Keratinocyte (primary cell): Measurements from ENCODE around the gene POFUT2. TPM values are rescaled to one million over a fixed set of nuclear protein-coding genes. Genes with fewer than 3 reads are reported as not detected.

Experiments
- DNase-seq: peaks from one replicate; pipeline ENCODE4 v3.0.0-alpha.2; 2011; ENCODE audit warnings: low read depth, missing footprints, low spot score
- FAIRE-seq: peaks from 2 replicates; lab custom pipeline; 2011; peaks lifted over from hg19 to GRCh38; lab: Jason Lieb, UNC
- H2AFZ ChIP-seq: 2 replicates; pipeline ENCODE4 v1.6.0; 2012; ENCODE audit warnings: low read length, control low read depth, inconsistent platforms; ENCODE audit not compliant: control insufficient read depth
- H3K27ac ChIP-seq: 2 replicates; pipeline ENCODE4 v1.5.1; 2011; ENCODE audit warnings: low read length; ENCODE audit not compliant: control insufficient read depth, insufficient read depth
- H3K27me3 ChIP-seq: 3 replicates; pipeline ENCODE4 v1.6.0; 2011; ENCODE audit warnings: low read length; ENCODE audit not compliant: control insufficient read depth, insufficient read depth; ENCODE audit errors: extremely low read depth
- H3K36me3 ChIP-seq, 2 experiments: 2 replicates in 1 of 2; 3 replicates in 1 of 2; pipeline ENCODE4 v1.5.1; 2011; ENCODE audit warnings: low read length in 2 of 2, mild to moderate bottlenecking in 1 of 2; ENCODE audit not compliant: control insufficient read depth in 2 of 2, insufficient read depth in 2 of 2; ENCODE audit errors: extremely low read depth in 1 of 2
- H3K4me1 ChIP-seq: 3 replicates; pipeline ENCODE4 v1.5.1; 2011; ENCODE audit warnings: low read length; ENCODE audit not compliant: control insufficient read depth, insufficient read depth; ENCODE audit errors: extremely low read depth
- H3K4me2 ChIP-seq: 3 replicates; pipeline ENCODE4 v1.6.0; 2011; ENCODE audit warnings: low read depth, low read length; ENCODE audit not compliant: control insufficient read depth, insufficient read depth; ENCODE audit errors: extremely low read depth
- H3K4me3 ChIP-seq, 3 experiments: fragments of 200-600 bp in 1 of 3; sonication (generic) in 1 of 3; 2 replicates in 2 of 3; 3 replicates in 1 of 3; pipeline ENCODE4 v1.5.1; 2011 to 2016; ENCODE audit warnings: low read length in 3 of 3, mild to moderate bottlenecking in 3 of 3, control low read depth in 2 of 3, inconsistent platforms in 1 of 3, low read depth in 1 of 3, mixed read lengths in 1 of 3, mixed run types in 1 of 3, moderate library complexity in 1 of 3; ENCODE audit not compliant: control insufficient read depth in 2 of 3, insufficient read depth in 2 of 3; ENCODE audit errors: extremely low read depth in 1 of 3
- H3K79me2 ChIP-seq: 2 replicates; pipeline ENCODE4 v1.6.0; 2012; ENCODE audit warnings: low read length; ENCODE audit not compliant: control insufficient read depth, insufficient read depth
- H3K9ac ChIP-seq: 3 replicates; pipeline ENCODE4 v1.6.0; 2011; ENCODE audit warnings: low read length; ENCODE audit not compliant: control insufficient read depth, insufficient read depth; ENCODE audit errors: extremely low read depth
- H3K9me1 ChIP-seq: 3 replicates; pipeline ENCODE4 v1.6.0; 2011; ENCODE audit warnings: low read length; ENCODE audit not compliant: control insufficient read depth, insufficient read depth; ENCODE audit errors: extremely low read depth
- H3K9me3 ChIP-seq: 2 replicates; pipeline ENCODE4 v1.5.1; 2012; ENCODE audit warnings: low read depth, low read length; ENCODE audit not compliant: control insufficient read depth
- H4K20me1 ChIP-seq: 3 replicates; pipeline ENCODE4 v1.6.0; 2011; ENCODE audit warnings: low read length; ENCODE audit not compliant: control insufficient read depth, insufficient read depth; ENCODE audit errors: extremely low read depth
- EZH2 ChIP-seq: IDR thresholded peaks from one replicate; pipeline ENCODE4 v1.6.1; 2012; ENCODE audit warnings: inconsistent platforms, mild to moderate bottlenecking, low read length, moderate library complexity
- dilution Hi-C: fragments of 300-500 bp; cut with MboI; formaldehyde crosslinking; loops from one replicate; pipeline ENCODE4 v1.7.0; 2020; ENCODE audit warnings: low sequenced_read_pairs; ENCODE audit not compliant: extremely low pct_ligation_motif_present
- polyA plus RNA-seq, 5 experiments: library from polyadenylated mRNA; depleted of rRNA in 3 of 5; stranded (reverse) in 3 of 5; stranded (forward) in 1 of 5; unstranded in 1 of 5; fragments of >200 nt; gene quantifications; 1 replicate in 1 of 5; 2 replicates in 3 of 5; 3 replicates in 1 of 5; pipeline versions ENCODE4 v1.2.1 to v1.2.3, GENCODE V29; 2011 to 2012; ENCODE audit warnings: missing spikeins in 2 of 5, low read depth in 1 of 5, low replicate concordance in 1 of 5
- TF ChIP-seq, protein P1 (sequence below), 3 experiments: IDR thresholded peaks in 1 of 3; conservative IDR thresholded peaks in 1 of 3; optimal IDR thresholded peaks in 1 of 3; 2 replicates in 2 of 3; 3 replicates in 1 of 3; pipeline versions ENCODE3 to v1.5.1; 2011; ENCODE audit warnings: low read length in 3 of 3, mild to moderate bottlenecking in 3 of 3, moderate library complexity in 2 of 3, control low read depth in 1 of 3, inconsistent platforms in 1 of 3; ENCODE audit not compliant: insufficient read depth in 2 of 3; ENCODE audit errors: extremely low read depth in 1 of 3

Gene POFUT2
- polyA plus RNA-seq, 1 donor (not counting 4 experiments of a cell fraction or from before 2014, with no cell fraction given) = 8.8 TPM

DNA sequence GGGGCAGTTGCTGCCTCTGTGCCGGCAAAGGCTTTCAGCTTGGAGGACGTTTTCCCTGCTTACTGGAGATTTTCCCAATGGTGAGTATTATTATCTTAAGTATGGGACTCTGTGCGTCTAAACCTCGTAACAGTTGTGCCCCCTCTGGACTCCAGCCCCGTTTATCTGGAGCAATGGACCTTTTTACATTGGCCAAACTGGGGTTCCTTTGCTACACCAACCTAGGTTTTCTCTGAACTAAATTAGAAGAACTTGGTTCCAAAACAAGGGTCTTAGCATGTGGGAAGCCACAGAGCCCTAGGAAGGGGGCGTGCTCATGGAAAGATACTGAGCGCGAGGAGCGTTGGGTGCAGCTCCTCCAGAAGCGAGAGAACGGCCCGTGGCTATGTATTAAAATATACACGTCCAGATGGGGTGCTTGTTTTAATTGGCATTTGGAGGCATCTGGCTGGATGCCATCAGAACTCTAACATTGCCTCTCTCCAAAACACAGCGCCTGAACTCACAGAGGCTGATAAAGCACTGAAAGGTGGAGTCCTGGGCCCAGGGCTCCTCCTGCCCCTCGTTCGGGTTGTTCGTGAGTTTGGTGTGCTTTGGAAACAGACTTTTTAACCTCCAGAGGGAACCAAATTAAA is 28.4 kb downstream of the POFUT2 start:
- dilution Hi-C loops = no loop called here

DNA sequence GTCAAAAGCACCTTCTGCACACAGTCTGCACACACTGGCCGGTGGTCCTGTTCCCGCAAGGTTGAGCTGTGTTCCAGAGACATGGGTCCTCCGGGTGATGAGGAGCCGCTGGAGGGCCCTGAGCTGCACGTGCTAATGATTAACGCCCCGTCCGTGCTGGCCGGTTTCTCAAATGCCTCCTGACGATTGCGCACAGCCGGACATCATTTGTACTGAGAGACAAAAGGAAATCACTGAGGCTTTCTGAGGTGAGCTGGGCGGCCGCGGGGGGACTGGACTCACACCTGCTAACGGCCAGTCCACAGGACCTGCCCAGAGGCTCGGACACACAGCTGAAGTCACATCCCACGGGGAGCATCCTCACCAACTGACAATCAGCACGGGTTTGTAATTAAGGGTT is 29.2 kb downstream of the POFUT2 start:
- Histone ChIP-seq H3K4me1 (peaks cover 5% of the 10 kb centered on the region), H3K9ac (no peak overlapping the region), H4K20me1 (no peaks in the 10 kb centered on the region), H3K79me2 (no peaks in the 10 kb centered on the region), H3K9me3 (no peaks in the 10 kb centered on the region), H3K4me2 (no peak overlapping the region), H2AFZ (no peak overlapping the region), H3K27ac (no peak overlapping the region), H3K27me3 (peaks cover 24% of the 10 kb centered on the region), H3K4me3 (no peak overlapping the region), H3K9me1 (no peaks in the 10 kb centered on the region), H3K36me3 (peaks cover under 1 to 4% of the 10 kb centered on the region in 2 experiments)
- FAIRE-seq = no peak
- DNase-seq = no peak
- TF ChIP-seq EZH2 = no peak
- TF ChIP-seq, protein P1, sequence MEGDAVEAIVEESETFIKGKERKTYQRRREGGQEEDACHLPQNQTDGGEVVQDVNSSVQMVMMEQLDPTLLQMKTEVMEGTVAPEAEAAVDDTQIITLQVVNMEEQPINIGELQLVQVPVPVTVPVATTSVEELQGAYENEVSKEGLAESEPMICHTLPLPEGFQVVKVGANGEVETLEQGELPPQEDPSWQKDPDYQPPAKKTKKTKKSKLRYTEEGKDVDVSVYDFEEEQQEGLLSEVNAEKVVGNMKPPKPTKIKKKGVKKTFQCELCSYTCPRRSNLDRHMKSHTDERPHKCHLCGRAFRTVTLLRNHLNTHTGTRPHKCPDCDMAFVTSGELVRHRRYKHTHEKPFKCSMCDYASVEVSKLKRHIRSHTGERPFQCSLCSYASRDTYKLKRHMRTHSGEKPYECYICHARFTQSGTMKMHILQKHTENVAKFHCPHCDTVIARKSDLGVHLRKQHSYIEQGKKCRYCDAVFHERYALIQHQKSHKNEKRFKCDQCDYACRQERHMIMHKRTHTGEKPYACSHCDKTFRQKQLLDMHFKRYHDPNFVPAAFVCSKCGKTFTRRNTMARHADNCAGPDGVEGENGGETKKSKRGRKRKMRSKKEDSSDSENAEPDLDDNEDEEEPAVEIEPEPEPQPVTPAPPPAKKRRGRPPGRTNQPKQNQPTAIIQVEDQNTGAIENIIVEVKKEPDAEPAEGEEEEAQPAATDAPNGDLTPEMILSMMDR (optimal IDR thresholded peaks at IDR 0.05 in 1 of 3, IDR thresholded peaks at IDR 0.05 in 1 of 3, conservative IDR thresholded peaks at IDR 0.05 in 1 of 3; ENCODE audit: extremely low read depth in 1 of 3, insufficient read depth in 2 of 3, low read length in 3 of 3) = no peak
- dilution Hi-C loops = no loop called here

More for the DNA sequence above, 28.4 kb downstream of the POFUT2 start:
- Histone ChIP-seq H3K36me3 (peaks cover 8 to 10% of the 10 kb centered on the region in 2 experiments), H2AFZ (no peak overlapping the region), H4K20me1 (no peaks in the 10 kb centered on the region), H3K27ac (no peak overlapping the region), H3K4me2 (no peak overlapping the region), H3K9ac (no peak overlapping the region), H3K4me3 (no peak overlapping the region), H3K27me3 (peaks cover 22% of the 10 kb centered on the region), H3K79me2 (no peaks in the 10 kb centered on the region), H3K9me1 (no peaks in the 10 kb centered on the region), H3K9me3 (no peaks in the 10 kb centered on the region), H3K4me1 (peaks cover 3% of the 10 kb centered on the region)
- peak; percentile 34 for TF ChIP-seq EZH2
- TF ChIP-seq, protein P1 (optimal IDR thresholded peaks at IDR 0.05 in 1 of 3, IDR thresholded peaks at IDR 0.05 in 1 of 3, conservative IDR thresholded peaks at IDR 0.05 in 1 of 3; ENCODE audit: extremely low read depth in 1 of 3, insufficient read depth in 2 of 3, low read length in 3 of 3) = no peak
- DNase-seq (no peak), FAIRE-seq (no peak)
